Retinal pigment epithelial cell (primary cell): ENCODE measurements around the gene ATP8B4.

ENCODE experiments used
- DNase-seq: peaks from one replicate; pipeline ENCODE4 v3.0.0-alpha.2; 2010; ENCODE audit warnings: low read depth
- H3K4me3 ChIP-seq: 2 replicates; pipeline ENCODE4 v1.5.1; 2011; ENCODE audit warnings: mild to moderate bottlenecking, low read length, control low read depth, moderate library complexity
- CTCF ChIP-seq: conservative IDR thresholded peaks from 2 replicates; pipeline ENCODE4 v1.5.1; 2011; ENCODE audit warnings: low read depth, low read length, control low read depth, inconsistent platforms

ATP8B4 gene

GRCh38 chr15:50046867-50047266 is 72.2 kb downstream of the ATP8B4 start:
- H3K4me3 ChIP-seq, result no peak overlapping the region
- peak; percentile 48 for DNase-seq
- TF ChIP-seq CTCF, result no peak

GRCh38 chr15:50046159-50046558 is 72.9 kb downstream of the ATP8B4 start:
- TF ChIP-seq CTCF, result no peak
- H3K4me3 ChIP-seq, result no peak overlapping the region
- no peak for DNase-seq

GRCh38 chr15:50044904-50045303 is 74.1 kb downstream of the ATP8B4 start:
- DNase-seq, result no peak
- TF ChIP-seq CTCF, result no peak
- no peak overlapping the region for H3K4me3 ChIP-seq

GRCh38 chr15:50044406-50044805 is 74.6 kb downstream of the ATP8B4 start:
- DNase-seq, result no peak
- TF ChIP-seq CTCF, result no peak
- no peak overlapping the region for H3K4me3 ChIP-seq

GRCh38 chr15:50042775-50043174 is 76.3 kb downstream of the ATP8B4 start:
- TF ChIP-seq CTCF, result no peak
- DNase-seq, result no peak
- no peak overlapping the region for H3K4me3 ChIP-seq

- TF ChIP-seq CTCF, result no peak
- H3K4me3 ChIP-seq, result no peak overlapping the region
- DNase-seq, result no peak
Observed at GRCh38 chr15:50030456-50030855, 88.6 kb downstream of the ATP8B4 start.

- H3K4me3 ChIP-seq, result no peak overlapping the region
- no peak for DNase-seq
- TF ChIP-seq CTCF, result no peak
Observed at GRCh38 chr15:50028326-50028725, 90.7 kb downstream of the ATP8B4 start.
